Nephron progenitor cell (in vitro differentiated cells): Measurements from ENCODE around the gene ARHGEF2.

Experiments
- DNase-seq: peaks from one replicate; pipeline ENCODE4 v3.0.0; 2021
- H3K27ac Mint-ChIP-seq: 2 replicates; pipeline ENCODE4 v1.8.0; 2021; ENCODE audit warnings: mild to moderate bottlenecking, moderate library complexity, mixed read lengths
- H3K27me3 Mint-ChIP-seq: 2 replicates; pipeline ENCODE4 v1.8.0; 2021; ENCODE audit warnings: mild to moderate bottlenecking, low read depth, mixed read lengths; ENCODE audit not compliant: poor library complexity
- H3K36me3 Mint-ChIP-seq: 2 replicates; pipeline ENCODE4 v1.8.0; 2021; ENCODE audit warnings: low read depth, mixed read lengths
- H3K4me1 Mint-ChIP-seq: 2 replicates; pipeline ENCODE4 v1.8.0; 2021; ENCODE audit warnings: mixed read lengths
- H3K4me3 Mint-ChIP-seq: 2 replicates; pipeline ENCODE4 v1.8.0; 2021; ENCODE audit warnings: mild to moderate bottlenecking, moderate library complexity, mixed read lengths
- H3K9me3 Mint-ChIP-seq: 2 replicates; pipeline ENCODE4 v1.8.0; 2021; ENCODE audit warnings: mild to moderate bottlenecking, moderate library complexity, mixed read lengths
- TF ChIP-seq, protein P1 (sequence below): fragments of 200-600 bp; sonication (generic); IDR thresholded peaks from 2 replicates; pipeline ENCODE4 v1.5.0; 2021; ENCODE audit warnings: antibody characterized with exemption

The ARHGEF2 gene

DNA sequence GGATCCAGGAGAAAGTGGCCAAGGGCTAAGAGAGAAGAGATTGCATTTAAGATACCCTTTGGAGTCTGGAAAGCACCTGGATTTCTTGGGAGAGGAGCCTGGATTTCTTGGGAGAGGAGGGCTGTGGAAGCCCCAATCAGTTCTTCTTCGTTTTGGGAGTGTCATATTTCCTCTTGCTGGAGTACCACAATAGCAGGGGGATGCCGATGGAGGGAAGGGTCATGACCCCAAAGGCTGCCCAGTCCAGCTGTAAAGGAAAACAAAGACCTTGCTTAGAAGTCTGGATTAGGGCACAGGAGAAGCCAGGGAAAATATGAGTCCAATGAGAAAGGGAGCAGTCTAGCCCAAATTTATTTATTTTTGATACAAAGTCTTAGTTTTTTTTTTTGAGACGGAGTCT, 31.1 kb upstream of the ARHGEF2 start:
- Mint-ChIP-seq H3K27ac (peak overlapping the region; percentile 97), H3K4me1 (peaks cover 42% of the 10 kb centered on the region), H3K9me3 (no peaks in the 10 kb centered on the region), H3K36me3 (peaks cover 65% of the 10 kb centered on the region), H3K27me3 (peaks cover 2% of the 10 kb centered on the region), H3K4me3 (peak overlapping the region; percentile 50)
- TF ChIP-seq, protein P1, sequence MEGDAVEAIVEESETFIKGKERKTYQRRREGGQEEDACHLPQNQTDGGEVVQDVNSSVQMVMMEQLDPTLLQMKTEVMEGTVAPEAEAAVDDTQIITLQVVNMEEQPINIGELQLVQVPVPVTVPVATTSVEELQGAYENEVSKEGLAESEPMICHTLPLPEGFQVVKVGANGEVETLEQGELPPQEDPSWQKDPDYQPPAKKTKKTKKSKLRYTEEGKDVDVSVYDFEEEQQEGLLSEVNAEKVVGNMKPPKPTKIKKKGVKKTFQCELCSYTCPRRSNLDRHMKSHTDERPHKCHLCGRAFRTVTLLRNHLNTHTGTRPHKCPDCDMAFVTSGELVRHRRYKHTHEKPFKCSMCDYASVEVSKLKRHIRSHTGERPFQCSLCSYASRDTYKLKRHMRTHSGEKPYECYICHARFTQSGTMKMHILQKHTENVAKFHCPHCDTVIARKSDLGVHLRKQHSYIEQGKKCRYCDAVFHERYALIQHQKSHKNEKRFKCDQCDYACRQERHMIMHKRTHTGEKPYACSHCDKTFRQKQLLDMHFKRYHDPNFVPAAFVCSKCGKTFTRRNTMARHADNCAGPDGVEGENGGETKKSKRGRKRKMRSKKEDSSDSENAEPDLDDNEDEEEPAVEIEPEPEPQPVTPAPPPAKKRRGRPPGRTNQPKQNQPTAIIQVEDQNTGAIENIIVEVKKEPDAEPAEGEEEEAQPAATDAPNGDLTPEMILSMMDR = no peak
- DNase-seq = peak; percentile 40

DNA sequence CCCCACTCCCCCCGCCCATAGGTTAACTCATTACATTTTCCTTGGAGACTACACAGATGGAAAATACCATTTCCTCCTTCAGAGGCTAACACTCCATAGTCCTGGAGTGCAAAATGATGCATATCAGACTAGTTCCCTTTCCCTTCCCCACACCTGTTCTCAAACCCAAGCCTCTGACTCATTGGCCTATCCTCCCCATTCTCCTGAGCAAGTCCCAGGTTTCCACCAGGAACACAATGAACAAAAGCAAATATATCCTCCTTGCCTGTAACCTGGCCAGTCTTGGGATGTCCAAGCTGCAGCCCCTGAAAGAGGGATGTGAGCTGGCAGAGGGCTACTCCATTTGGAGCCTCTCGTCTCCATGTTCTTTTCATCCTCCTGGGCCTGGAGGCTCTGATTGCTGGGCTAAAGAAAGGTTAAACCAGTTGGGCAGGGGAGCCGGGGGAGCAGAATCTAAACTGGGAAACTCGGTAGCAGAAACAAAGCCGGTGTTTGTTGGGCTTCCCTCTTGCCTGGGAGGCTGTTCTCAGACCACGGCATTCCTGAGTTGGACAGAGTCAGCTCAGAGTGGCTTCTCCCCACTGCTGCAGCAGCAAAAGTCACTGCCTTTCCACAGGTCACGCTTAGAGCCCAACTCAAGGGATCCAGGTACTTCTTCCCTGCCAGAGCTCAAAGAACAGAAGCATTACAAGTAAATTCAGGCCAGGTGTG, 28.5 kb upstream of the ARHGEF2 start:
- no peak for DNase-seq
- H3K4me3 Mint-ChIP-seq = no peak overlapping the region
- TF ChIP-seq, protein P1 = no peak
- peaks cover 39% of the 10 kb centered on the region for H3K36me3 Mint-ChIP-seq
- H3K9me3 Mint-ChIP-seq = no peaks in the 10 kb centered on the region
- peak overlapping the region; percentile 52 for H3K27ac Mint-ChIP-seq
- H3K4me1 Mint-ChIP-seq = peaks cover 57% of the 10 kb centered on the region
- peaks cover 2% of the 10 kb centered on the region for H3K27me3 Mint-ChIP-seq

DNA sequence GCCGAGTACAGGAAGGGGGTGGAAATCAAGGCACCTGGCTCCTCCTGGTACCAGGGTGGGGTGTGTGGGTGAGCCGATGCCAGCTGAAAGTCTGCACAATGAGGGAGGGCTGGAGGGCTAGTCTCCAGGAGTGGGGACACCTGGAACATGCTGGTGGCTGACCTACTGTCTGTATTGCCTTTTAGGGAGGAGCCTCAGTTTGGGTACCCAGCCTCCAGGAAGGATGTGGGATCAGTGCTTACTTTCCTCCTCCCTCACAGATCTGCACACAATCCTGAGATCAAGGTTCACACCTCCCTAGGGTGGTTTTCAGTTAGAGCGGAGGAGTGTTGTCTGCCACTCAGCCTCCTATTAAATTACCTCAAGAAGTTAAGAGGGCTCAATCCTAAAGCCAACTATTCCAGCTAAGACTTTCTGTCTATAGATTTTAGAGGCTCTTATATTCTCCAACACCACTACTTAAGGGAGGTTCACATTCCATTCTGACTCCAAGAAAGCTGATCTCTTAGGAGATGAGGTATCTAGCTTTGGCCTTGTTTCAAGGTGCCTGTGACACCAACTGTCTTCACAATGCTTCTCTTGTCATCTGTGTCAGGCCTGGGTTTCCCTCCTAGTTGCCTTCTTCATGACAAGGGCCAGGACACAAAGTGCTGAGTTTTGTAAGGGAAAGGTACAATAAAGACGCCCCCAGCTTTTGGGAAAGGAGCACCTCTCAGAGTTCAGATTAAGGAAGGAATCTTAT, 26.7 kb upstream of the ARHGEF2 start:
- H3K27me3 Mint-ChIP-seq = peaks cover 2% of the 10 kb centered on the region
- H3K4me3 Mint-ChIP-seq = no peak overlapping the region
- peak overlapping the region; percentile 76 for H3K27ac Mint-ChIP-seq
- peaks cover 58% of the 10 kb centered on the region for H3K4me1 Mint-ChIP-seq
- no peak for DNase-seq
- peaks cover 23% of the 10 kb centered on the region for H3K36me3 Mint-ChIP-seq
- TF ChIP-seq, protein P1 = no peak
- no peaks in the 10 kb centered on the region for H3K9me3 Mint-ChIP-seq

DNA sequence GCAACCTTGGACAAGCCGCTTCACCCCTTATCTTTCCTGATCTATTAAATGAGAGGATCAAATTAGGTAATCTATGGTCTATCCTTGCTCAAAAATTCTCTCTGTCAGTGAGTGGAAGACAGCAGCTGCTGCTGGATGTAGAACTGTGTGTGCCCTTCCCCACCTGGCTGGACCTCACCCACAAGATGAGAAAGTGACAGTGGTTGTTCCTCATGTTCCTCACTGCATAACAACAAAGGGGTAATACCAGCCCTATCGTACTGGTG, 25.5 kb upstream of the ARHGEF2 start:
- TF ChIP-seq, protein P1 = no peak
- H3K27ac Mint-ChIP-seq = no peak overlapping the region
- peaks cover 2% of the 10 kb centered on the region for H3K27me3 Mint-ChIP-seq
- H3K4me1 Mint-ChIP-seq = peaks cover 48% of the 10 kb centered on the region
- no peaks in the 10 kb centered on the region for H3K9me3 Mint-ChIP-seq
- H3K36me3 Mint-ChIP-seq = peaks cover 15% of the 10 kb centered on the region
- no peak for DNase-seq
- H3K4me3 Mint-ChIP-seq = no peak overlapping the region

DNA sequence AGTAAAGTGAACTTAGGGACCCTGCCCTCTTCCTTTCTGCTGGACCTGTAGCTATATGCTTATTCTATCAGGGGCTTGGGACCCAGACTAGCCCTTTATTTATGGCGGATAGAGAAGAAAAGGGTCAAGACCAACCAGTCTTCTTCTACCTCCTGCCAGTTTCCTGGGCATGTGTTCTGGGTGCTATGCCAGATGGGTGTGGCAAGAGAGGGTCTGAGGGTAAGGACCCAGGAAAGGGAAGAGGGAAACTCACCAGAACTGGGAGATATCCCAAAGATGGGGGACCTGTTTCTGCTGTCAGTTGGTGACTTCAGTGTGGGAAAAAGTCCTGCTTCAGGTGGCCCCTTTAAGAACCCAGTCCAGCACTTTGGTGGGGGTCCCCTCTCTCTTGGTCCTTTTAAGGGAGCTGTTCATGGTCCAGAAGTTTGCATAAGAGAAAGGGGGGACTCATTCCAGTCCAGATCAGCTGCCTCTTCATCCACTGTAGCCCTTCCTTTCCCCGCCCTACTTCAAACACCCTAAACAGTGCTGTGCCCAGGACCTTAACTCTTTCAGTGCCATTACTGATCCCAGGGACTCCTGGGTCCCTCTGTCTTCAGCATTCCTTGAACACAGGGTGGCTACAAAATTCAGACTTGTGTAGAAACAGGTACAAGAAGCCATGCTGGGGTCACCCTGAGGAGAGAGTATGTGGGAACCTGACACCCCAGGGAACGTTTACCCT, 24.0 kb upstream of the ARHGEF2 start:
- TF ChIP-seq, protein P1 = no peak
- Mint-ChIP-seq H3K36me3 (peaks cover 9% of the 10 kb centered on the region), H3K27me3 (peaks cover 2% of the 10 kb centered on the region), H3K27ac (peak overlapping the region; percentile 85), H3K4me3 (peak overlapping the region; percentile 31), H3K4me1 (peaks cover 41% of the 10 kb centered on the region), H3K9me3 (no peaks in the 10 kb centered on the region)
- DNase-seq = no peak
